SK-N-SH (cell line): ENCODE results near the gene SNX9. TPM values are rescaled to one million over a fixed set of nuclear protein-coding genes. Genes with fewer than 3 reads are reported as not detected.

Source experiments
- CTCF ChIA-PET: fragments of 300-600, 350-600 bp; formaldehyde crosslinking; extraction: SDS; loops from one replicate; lab custom pipeline; 2021; lab: Yijun Ruan, JAX
- POLR2A ChIA-PET: fragments of 350-600 bp; sonication (Branson Sonifier 250); formaldehyde crosslinking; extraction: SDS; loops from one replicate; lab custom pipeline; 2020; ENCODE audit warnings: antibody characterized with exemption, inconsistent platforms; lab: Yijun Ruan, JAX
- DNase-seq: peaks from one replicate; pipeline ENCODE4 v3.0.0; 2012
- H2AFZ ChIP-seq: fragments of 200-600 bp; sonication (generic); 2 replicates; pipeline ENCODE4 v1.8.1; 2016; ENCODE audit warnings: antibody characterized with exemption, mild to moderate bottlenecking, low read depth
- H3F3A ChIP-seq: fragments of 200-600 bp; sonication (generic); replicated peaks from 2 replicates; pipeline ENCODE3; 2016; ENCODE audit warnings: antibody characterized with exemption, mild to moderate bottlenecking; ENCODE audit not compliant: insufficient read depth
- H3K27ac ChIP-seq, 2 experiments: fragments of 200-500 bp in 1 of 2; fragments of 200-600 bp in 1 of 2; sonication (Bioruptor generic) in 1 of 2; sonication (generic), shearing (Covaris generic) in 1 of 2; 2 replicates each; pipeline versions ENCODE4 v1.5.1 to v1.6.1; 2014 to 2016; ENCODE audit warnings: low read depth in 2 of 2, inconsistent platforms in 1 of 2, low read length in 1 of 2, mild to moderate bottlenecking in 1 of 2, mixed read lengths in 1 of 2
- H3K27me3 ChIP-seq: fragments of 200-600 bp; sonication (generic), shearing (Covaris generic); 2 replicates; pipeline ENCODE4 v1.6.1; 2016; ENCODE audit warnings: mixed run types; ENCODE audit not compliant: insufficient read depth
- H3K36me3 ChIP-seq, 2 experiments: fragments of 200-500 bp in 1 of 2; fragments of 200-600 bp in 1 of 2; sonication (Bioruptor generic) in 1 of 2; sonication (generic) in 1 of 2; replicated peaks in 1 of 2; 2 replicates each; pipeline versions ENCODE3 to v1.5.1; 2014 to 2016; ENCODE audit warnings: low read length in 1 of 2, mild to moderate bottlenecking in 1 of 2; ENCODE audit not compliant: insufficient read depth in 2 of 2, control insufficient read depth in 1 of 2
- H3K4me1 ChIP-seq, 2 experiments: fragments of 200-500 bp in 1 of 2; fragments of 200-600 bp in 1 of 2; sonication (Bioruptor generic) in 1 of 2; sonication (generic), shearing (Covaris generic) in 1 of 2; 2 replicates each; pipeline versions ENCODE4 v1.5.1 to v1.6.1; 2014 to 2016; ENCODE audit warnings: low read depth in 1 of 2, low read length in 1 of 2, mixed run types in 1 of 2; ENCODE audit not compliant: insufficient read depth in 2 of 2, control insufficient read depth in 1 of 2
- H3K4me2 ChIP-seq: fragments of 200-600 bp; sonication (generic), shearing (Covaris generic); 2 replicates; pipeline ENCODE4 v1.6.1; 2017; ENCODE audit warnings: mixed run types
- H3K4me3 ChIP-seq, 2 experiments: fragments of 200-500 bp in 1 of 2; fragments of 200-600 bp in 1 of 2; sonication (Bioruptor generic) in 1 of 2; sonication (generic), shearing (Covaris generic) in 1 of 2; 2 replicates each; pipeline versions ENCODE4 v1.5.1 to v1.8.1; 2014 to 2016; ENCODE audit warnings: low read depth in 2 of 2, inconsistent platforms in 1 of 2, low read length in 1 of 2, mild to moderate bottlenecking in 1 of 2, mixed read lengths in 1 of 2, moderate library complexity in 1 of 2
- H3K79me2 ChIP-seq: fragments of 200-600 bp; sonication (generic); 2 replicates; pipeline ENCODE4 v1.8.1; 2017; ENCODE audit warnings: mild to moderate bottlenecking; ENCODE audit not compliant: insufficient read depth
- H3K9ac ChIP-seq: fragments of 200-600 bp; sonication (generic); 2 replicates; pipeline ENCODE4 v1.6.1; 2017; ENCODE audit warnings: mixed run types
- H3K9me2 ChIP-seq: fragments of 200-600 bp; sonication (generic); 2 replicates; pipeline ENCODE4 v1.6.1; 2017; ENCODE audit warnings: mixed run types
- H3K9me3 ChIP-seq: fragments of 200-600 bp; sonication (generic); 2 replicates; pipeline ENCODE4 v1.6.1; 2017; ENCODE audit warnings: mixed run types, mild to moderate bottlenecking, moderate library complexity
- H4K20me1 ChIP-seq: fragments of 200-600 bp; sonication (generic); 2 replicates; pipeline ENCODE4 v1.6.1; 2017; ENCODE audit warnings: mild to moderate bottlenecking, mixed run types; ENCODE audit not compliant: insufficient read depth
- ELF1 ChIP-seq: IDR thresholded peaks from 2 replicates; pipeline ENCODE4 v1.4.0; 2012
- EZH2phosphoT487 ChIP-seq: fragments of 200-600 bp; sonication (generic); IDR thresholded peaks from 2 replicates; pipeline ENCODE4 v1.6.1; 2017; ENCODE audit warnings: low read depth, mixed run types, mild to moderate bottlenecking, antibody characterized with exemption, moderate library complexity, borderline replicate concordance
- FOXJ3 ChIP-seq: sonication (generic); formaldehyde crosslinking; IDR thresholded peaks from 2 replicates; pipeline ENCODE4 v1.5.1; 2020; ENCODE audit warnings: mild to moderate bottlenecking, missing genetic modification reagents
- FOXM1 ChIP-seq: IDR thresholded peaks from 2 replicates; pipeline ENCODE4 v1.4.0; 2012; ENCODE audit warnings: low read depth, mild to moderate bottlenecking
- JUND ChIP-seq: IDR thresholded peaks from 2 replicates; pipeline ENCODE4 v1.4.0; 2012
- NFIC ChIP-seq: IDR thresholded peaks from 2 replicates; pipeline ENCODE4 v1.4.0; 2012; ENCODE audit warnings: borderline replicate concordance
- PBX3 ChIP-seq: IDR thresholded peaks from 2 replicates; pipeline ENCODE4; 2012
- RFX5 ChIP-seq: IDR thresholded peaks from 2 replicates; pipeline ENCODE4 v1.6.1; 2012; ENCODE audit warnings: mild to moderate bottlenecking, improper control_type of control experiment, low read length
- SIN3A ChIP-seq: IDR thresholded peaks from 2 replicates; pipeline ENCODE4 v1.6.1; 2012; ENCODE audit warnings: low read depth, mild to moderate bottlenecking, low read length, moderate library complexity, borderline replicate concordance
- TAF1 ChIP-seq: IDR thresholded peaks from 2 replicates; pipeline ENCODE4 v1.6.1; 2012; ENCODE audit warnings: low read depth, mild to moderate bottlenecking, low read length, moderate library complexity, borderline replicate concordance
- whole genome bisulfite sequencing: methylation state at CpG from one replicate; pipeline ENCODE4 v1.1.6; 2017; ENCODE audit warnings: low lambda C conversion rate; 5-methylcytosine and 5-hydroxymethylcytosine counted together
- polyA plus RNA-seq, 3 experiments: library from polyadenylated mRNA; depleted of rRNA; stranded (reverse); fragments of >200 nt; gene quantifications; 2 replicates each; pipeline ENCODE4 v1.2.3, GENCODE V29; 2012
- TF ChIP-seq, protein P1 (sequence below): fragments of 200-600 bp; sonication (generic); IDR thresholded peaks from 2 replicates; pipeline ENCODE4 v1.6.1; 2017; ENCODE audit warnings: antibody characterized with exemption, mild to moderate bottlenecking, moderate library complexity

SNX9 gene
- polyA plus RNA-seq, 1 of the 3 experiments (the other 2 are of a cell fraction) = 31.6 TPM

DNA sequence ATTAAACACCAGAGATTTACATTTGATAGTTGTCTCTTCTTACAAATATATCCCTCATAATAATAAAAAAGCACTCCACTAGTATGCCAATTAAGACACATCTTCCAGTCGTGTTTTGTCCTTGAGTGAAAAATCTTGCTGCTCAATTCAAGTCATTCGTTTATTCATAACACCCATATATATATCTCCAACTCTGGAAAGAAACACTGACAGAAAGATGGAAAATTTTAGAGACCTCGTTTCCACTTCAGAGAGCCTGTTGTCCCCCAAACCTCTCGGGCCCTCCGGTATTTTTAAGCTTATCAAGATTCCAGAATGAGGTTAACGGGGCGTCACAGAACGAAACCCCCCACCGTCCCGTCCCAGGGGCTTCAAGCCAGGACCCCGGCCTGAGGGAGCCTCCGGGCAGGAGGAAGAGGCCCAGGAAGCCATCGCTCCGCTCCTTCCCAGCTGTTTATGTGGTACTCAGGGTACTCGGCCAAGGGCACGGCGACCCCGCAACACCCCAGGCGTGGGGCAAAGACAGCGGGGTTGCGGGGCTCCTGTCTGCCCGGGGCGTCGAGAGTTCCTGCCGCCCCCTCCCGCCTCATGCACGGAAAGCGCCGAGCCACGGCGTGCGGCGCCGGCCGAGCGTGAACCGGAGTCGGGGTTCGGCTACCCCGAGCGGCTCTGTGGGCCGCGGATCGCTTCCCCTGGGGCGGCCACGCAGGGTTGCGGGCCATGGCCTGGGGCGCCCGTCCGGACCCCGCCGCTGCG, 623 bp upstream of the SNX9 start:
- Histone ChIP-seq H3K79me2 (peaks cover 30% of the 10 kb centered on the region), H3K9ac (no peak overlapping the region; the same call in 1 of the 2 replicates), H4K20me1 (0 out of 2 replicates have a peak, but pooled peaks cover 6% of the 10 kb centered on the region), H2AFZ (peak overlapping the region; percentile 86; the same call in 1 of the 2 replicates), H3K9me3 (no peaks in the 10 kb centered on the region)
- TF ChIP-seq SIN3A (no peak), RFX5 (no peak), JUND (no peak), FOXJ3 (CRISPR knock-in tag) (no peak), TAF1 (no peak), PBX3 (no peak), FOXM1 (no peak), NFIC (no peak), EZH2phosphoT487 (no peak)
- TF ChIP-seq, all 33 proteins: peak for 0
- Histone ChIP-seq H3K27ac (peak overlapping the region in 1 of 2 experiments; percentile 15; a peak in 2 of 4 replicates), H3F3A (peaks cover 19% of the 10 kb centered on the region), H3K27me3 (no peaks in the 10 kb centered on the region), H3K4me3 (peak overlapping the region in 1 of 2 experiments; percentile 88; a peak in 2 of 4 replicates), H3K4me1 (peaks cover 7 to 10% of the 10 kb centered on the region in 2 experiments; a peak in 3 of 4 replicates), H3K36me3 (no peaks in the 10 kb centered on the region), H3K9me2 (no peaks in the 10 kb centered on the region), H3K4me2 (peak overlapping the region; percentile 44; the same call in 1 of the 2 replicates)
- 94% methylated on average over 14 of the region's 53 CpGs for WGBS
- no peak for DNase-seq
- ChIA-PET CTCF (interaction anchor here (0.7 kb wide), 2 partner anchors 66 to 777 kb away, joined by 3 to 4 read pairs; no protein-coding TSS in a partner anchor), POLR2A (no interaction called here)

- Histone ChIP-seq H3K36me3 (no peaks in the 10 kb centered on the region), H3K79me2 (peaks cover 43% of the 10 kb centered on the region), H3K9me3 (no peaks in the 10 kb centered on the region), H3K27ac (peak overlapping the region; percentile 80 to 84), H3K9ac (peak overlapping the region; percentile 97), H3K9me2 (no peaks in the 10 kb centered on the region), H4K20me1 (peaks cover 19% of the 10 kb centered on the region), H3K4me2 (peak overlapping the region; percentile 80), H3F3A (peaks cover 25% of the 10 kb centered on the region), H3K4me1 (peaks cover 7 to 10% of the 10 kb centered on the region in 2 experiments; a peak in 3 of 4 replicates), H3K4me3 (peak overlapping the region; percentile 68 to 88), H3K27me3 (no peaks in the 10 kb centered on the region), H2AFZ (peak overlapping the region; percentile 91)
- peak; percentile 6; the same call in 1 of the 2 replicates for TF ChIP-seq TAF1
- TF ChIP-seq ELF1 = no peak
- TF ChIP-seq, protein P1, sequence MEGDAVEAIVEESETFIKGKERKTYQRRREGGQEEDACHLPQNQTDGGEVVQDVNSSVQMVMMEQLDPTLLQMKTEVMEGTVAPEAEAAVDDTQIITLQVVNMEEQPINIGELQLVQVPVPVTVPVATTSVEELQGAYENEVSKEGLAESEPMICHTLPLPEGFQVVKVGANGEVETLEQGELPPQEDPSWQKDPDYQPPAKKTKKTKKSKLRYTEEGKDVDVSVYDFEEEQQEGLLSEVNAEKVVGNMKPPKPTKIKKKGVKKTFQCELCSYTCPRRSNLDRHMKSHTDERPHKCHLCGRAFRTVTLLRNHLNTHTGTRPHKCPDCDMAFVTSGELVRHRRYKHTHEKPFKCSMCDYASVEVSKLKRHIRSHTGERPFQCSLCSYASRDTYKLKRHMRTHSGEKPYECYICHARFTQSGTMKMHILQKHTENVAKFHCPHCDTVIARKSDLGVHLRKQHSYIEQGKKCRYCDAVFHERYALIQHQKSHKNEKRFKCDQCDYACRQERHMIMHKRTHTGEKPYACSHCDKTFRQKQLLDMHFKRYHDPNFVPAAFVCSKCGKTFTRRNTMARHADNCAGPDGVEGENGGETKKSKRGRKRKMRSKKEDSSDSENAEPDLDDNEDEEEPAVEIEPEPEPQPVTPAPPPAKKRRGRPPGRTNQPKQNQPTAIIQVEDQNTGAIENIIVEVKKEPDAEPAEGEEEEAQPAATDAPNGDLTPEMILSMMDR = 0 out of 2 replicates have a peak, but pooled peaks have one; percentile 24
- peak; percentile 79 for DNase-seq
- 1% methylated on average over 36 of the region's 74 CpGs for whole genome bisulfite sequencing
- ChIA-PET CTCF (interaction anchor here (0.6 kb wide), 1 partner anchor 157 kb away, joined by 3 read pairs; no protein-coding TSS in a partner anchor), POLR2A (no interaction called here)
Measured at GRCh38 chr6:157823528-157824370, 703 bp downstream of the SNX9 start.
